Measurements from ENCODE around the gene INVS. TPM values are rescaled to one million over a fixed set of nuclear protein-coding genes. Genes with fewer than 3 reads are reported as not detected.

INVS gene
- total RNA-seq, 2 donors from 2014 or later = 7.9 to 9.3 TPM

Other genes starting within 250 kb of the INVS start
- gene STX17, start 192.6 kb upstream of the INVS start, total RNA-seq = 10 to 100 TPM; 17.3 to 19.9 TPM
- gene ERP44, start 243 bp upstream of the INVS start, total RNA-seq = 10 to 100 TPM; 18.9 to 19.5 TPM